WERI-Rb-1 (cell line): ENCODE data around the gene CHMP3.

Experiments
- DNase-seq: peaks from one replicate; pipeline ENCODE4 v3.0.0-alpha.2; 2020
- H3K27ac ChIP-seq: fragments of 250-450 bp; sonication (Bioruptor Pico); 2 replicates; pipeline ENCODE4 v1.5.1; 2020; ENCODE audit warnings: mild to moderate bottlenecking, moderate library complexity
- H3K27me3 ChIP-seq: fragments of 250-450 bp; sonication (Bioruptor Pico); 2 replicates; pipeline ENCODE4 v1.5.1; 2021; ENCODE audit warnings: mild to moderate bottlenecking, low read depth, moderate library complexity; ENCODE audit not compliant: insufficient read depth, severe bottlenecking
- H3K36me3 ChIP-seq: fragments of 250-450 bp; sonication (Bioruptor Pico); 2 replicates; pipeline ENCODE4 v1.5.1; 2020; ENCODE audit warnings: mild to moderate bottlenecking, moderate library complexity
- H3K4me3 ChIP-seq: 2 replicates; pipeline ENCODE4 v1.5.1; 2011; ENCODE audit warnings: low read depth, mild to moderate bottlenecking, control low read depth, low read length
- H3K9me3 ChIP-seq: fragments of 250-450 bp; sonication (Bioruptor Pico); 2 replicates; pipeline ENCODE4 v1.5.1; 2021; ENCODE audit warnings: mild to moderate bottlenecking, moderate library complexity; ENCODE audit not compliant: severe bottlenecking
- CTCF ChIP-seq: IDR thresholded peaks from 2 replicates; pipeline ENCODE4 v1.5.1; 2011; ENCODE audit warnings: low read depth, mild to moderate bottlenecking, control low read depth, inconsistent platforms, low read length

Gene CHMP3

GRCh38 chr2:86577817-86578456, 14.7 kb upstream of the CHMP3 start:
- TF ChIP-seq CTCF = no peak
- no peaks in the 10 kb centered on the region for H3K27me3 ChIP-seq

GRCh38 chr2:86570059-86570458, 6.8 kb upstream of the CHMP3 start:
- no peak overlapping the region for H3K4me3 ChIP-seq
- no peaks in the 10 kb centered on the region for H3K27me3 ChIP-seq
- H3K27ac ChIP-seq = no peak overlapping the region
- H3K36me3 ChIP-seq = no peaks in the 10 kb centered on the region
- DNase-seq = no peak
- H3K9me3 ChIP-seq = no peaks in the 10 kb centered on the region
- TF ChIP-seq CTCF = no peak

More at GRCh38 chr2:86577817-86578456, 14.7 kb upstream of the CHMP3 start:
- DNase-seq = no peak
- peaks cover 8% of the 10 kb centered on the region for H3K9me3 ChIP-seq
- H3K27ac ChIP-seq = no peak overlapping the region
- no peaks in the 10 kb centered on the region for H3K36me3 ChIP-seq
- H3K4me3 ChIP-seq = no peak overlapping the region

- no peak for DNase-seq
- Histone ChIP-seq H3K36me3 (peaks cover 6% of the 10 kb centered on the region), H3K27ac (no peak overlapping the region), H3K27me3 (no peaks in the 10 kb centered on the region), H3K4me3 (no peak overlapping the region), H3K9me3 (peaks cover 6% of the 10 kb centered on the region)
- TF ChIP-seq CTCF = no peak
These were observed 3.6 kb upstream of the CHMP3 start for GRCh38 chr2:86566821-86567190.

GRCh38 chr2:86566158-86566820, 3.0 kb upstream of the CHMP3 start:
- peak; percentile 32 for DNase-seq
- H3K36me3 ChIP-seq = peaks cover 6% of the 10 kb centered on the region
- H3K9me3 ChIP-seq = peaks cover 6% of the 10 kb centered on the region
- no peak overlapping the region for H3K27ac ChIP-seq
- no peak overlapping the region for H3K4me3 ChIP-seq
- no peak for TF ChIP-seq CTCF
- H3K27me3 ChIP-seq = no peaks in the 10 kb centered on the region

- no peaks in the 10 kb centered on the region for H3K27me3 ChIP-seq
- peak overlapping the region; percentile 99 for H3K27ac ChIP-seq
- peaks cover 6% of the 10 kb centered on the region for H3K9me3 ChIP-seq
- no peak for TF ChIP-seq CTCF
- H3K4me3 ChIP-seq = peak overlapping the region; percentile 64; the same call in 1 of the 2 replicates
- no peak for DNase-seq
- H3K36me3 ChIP-seq = peaks cover 6% of the 10 kb centered on the region
These were observed 413 bp upstream of the CHMP3 start for GRCh38 chr2:86563650-86564061.

- peak overlapping the region; percentile 64 for H3K4me3 ChIP-seq
- peaks cover 6% of the 10 kb centered on the region for H3K9me3 ChIP-seq
- DNase-seq = no peak
- peak overlapping the region; percentile 99 for H3K27ac ChIP-seq
- H3K27me3 ChIP-seq = no peaks in the 10 kb centered on the region
- peaks cover 6% of the 10 kb centered on the region for H3K36me3 ChIP-seq
- TF ChIP-seq CTCF = no peak
These were observed 740 bp downstream of the CHMP3 start for GRCh38 chr2:86562485-86562921.
